Smooth muscle cell (in vitro differentiated cells): ENCODE data around the gene POGK. TPM values are rescaled to one million over a fixed set of nuclear protein-coding genes. Genes with fewer than 3 reads are reported as not detected.

Experiments used
- DNase-seq: peaks from one replicate; lab custom pipeline; 2025; ENCODE audit not compliant: unreplicated experiment; lab: John Stamatoyannopoulos, UW
- H2AFZ ChIP-seq: fragments of 200-600 bp; sonication (generic); 2 replicates; pipeline ENCODE4 v1.6.0; 2016; ENCODE audit warnings: antibody characterized with exemption, low read depth, mild to moderate bottlenecking
- H3F3A ChIP-seq: fragments of 200-600 bp; sonication (generic); 2 replicates; pipeline ENCODE4 v1.6.0; 2017; ENCODE audit warnings: antibody characterized with exemption, low read depth
- H3K27ac ChIP-seq: fragments of 200-600 bp; sonication (generic); 2 replicates; pipeline ENCODE4 v1.5.1; 2016; ENCODE audit warnings: low read depth, mild to moderate bottlenecking
- H3K27me3 ChIP-seq: fragments of 200-600 bp; sonication (generic); 2 replicates; pipeline ENCODE4 v1.6.1; 2016; ENCODE audit warnings: low read depth, mild to moderate bottlenecking
- H3K36me3 ChIP-seq: fragments of 200-600 bp; sonication (generic); 2 replicates; pipeline ENCODE4 v1.5.1; 2016; ENCODE audit warnings: low read depth
- H3K4me1 ChIP-seq: fragments of 200-600 bp; sonication (generic); 2 replicates; pipeline ENCODE4 v1.5.1; 2016; ENCODE audit warnings: low read depth
- H3K4me2 ChIP-seq: fragments of 200-600 bp; sonication (generic); 2 replicates; pipeline ENCODE4 v1.6.0; 2016; ENCODE audit warnings: mild to moderate bottlenecking
- H3K4me3 ChIP-seq: fragments of 200-600 bp; sonication (generic); 2 replicates; pipeline ENCODE4 v1.5.1; 2016; ENCODE audit warnings: mild to moderate bottlenecking
- H3K79me2 ChIP-seq: fragments of 200-600 bp; sonication (generic); 2 replicates; pipeline ENCODE4 v1.6.0; 2016; ENCODE audit warnings: low read depth, mild to moderate bottlenecking
- H3K9ac ChIP-seq: fragments of 200-600 bp; sonication (generic); 2 replicates; pipeline ENCODE4 v1.6.0; 2016; ENCODE audit warnings: low read depth
- H3K9me3 ChIP-seq: fragments of 200-600 bp; sonication (generic); replicated peaks from 2 replicates; pipeline ENCODE4 v1.5.1; 2016; ENCODE audit warnings: low read depth
- H4K20me1 ChIP-seq: fragments of 200-600 bp; sonication (generic); 2 replicates; pipeline ENCODE4 v1.6.0; 2016; ENCODE audit warnings: low read depth
- CTCF ChIP-seq: fragments of 200-600 bp; sonication (generic); IDR thresholded peaks from 2 replicates; pipeline ENCODE4 v1.5.1; 2017; ENCODE audit warnings: borderline replicate concordance, mild to moderate bottlenecking, antibody characterized with exemption; ENCODE audit not compliant: insufficient read depth, poor library complexity, severe bottlenecking
- WGBS: methylation state at CpG from one replicate; pipeline ENCODE4 v1.1.7; 2016; ENCODE audit warnings: low lambda C conversion rate; 5-methylcytosine and 5-hydroxymethylcytosine counted together
- polyA plus RNA-seq: library from polyadenylated mRNA; unstranded; fragments of >200 nt; fragmentation: Nextera tagmentation; extraction: Ambion mirVana; gene quantifications from 2 replicates; pipeline ENCODE4 v1.2.1, GENCODE V29; 2016
- total RNA-seq: library from RNA; depleted of rRNA; stranded (reverse); fragments of >200 nt; gene quantifications from 2 replicates; pipeline ENCODE4 v1.2.3, GENCODE V29; 2014

Gene POGK
- total and polyA plus RNA-seq, 2 experiments from 2014 or later = 9.7 to 23.4 TPM

DNA sequence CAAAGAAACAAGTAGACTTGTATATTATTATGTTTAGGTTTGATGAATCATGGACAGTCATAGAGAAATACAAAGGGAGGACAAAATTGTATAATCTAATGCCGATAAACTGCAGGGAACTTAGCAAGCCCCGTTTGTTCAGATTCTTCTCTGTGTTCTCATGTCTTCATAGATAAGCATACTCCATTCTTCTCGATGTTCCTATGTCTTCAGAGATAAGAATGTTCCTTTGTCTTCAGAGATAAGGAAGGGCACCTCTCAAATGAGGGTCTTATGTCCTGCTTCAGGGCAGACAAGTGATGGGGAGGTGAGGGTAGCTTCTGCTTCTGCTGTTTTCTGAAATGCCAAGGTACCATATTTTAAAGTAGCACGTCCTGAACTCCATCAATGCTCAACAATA, 56.5 kb downstream of the POGK start:
- H3K9me3 ChIP-seq = no peaks in the 10 kb centered on the region
- H3K4me2 ChIP-seq = no peak overlapping the region
- DNase-seq = no peak
- no peaks in the 10 kb centered on the region for H3K79me2 ChIP-seq
- no peaks in the 10 kb centered on the region for H3K4me1 ChIP-seq
- H3K27ac ChIP-seq = no peak overlapping the region
- H3K9ac ChIP-seq = no peak overlapping the region
- no peaks in the 10 kb centered on the region for H3F3A ChIP-seq
- H2AFZ ChIP-seq = no peak overlapping the region
- no peaks in the 10 kb centered on the region for H4K20me1 ChIP-seq
- H3K27me3 ChIP-seq = peaks cover 15% of the 10 kb centered on the region
- no peaks in the 10 kb centered on the region for H3K36me3 ChIP-seq
- no peak for TF ChIP-seq CTCF
- H3K4me3 ChIP-seq = no peak overlapping the region
- WGBS = 83% methylated on average over 4 of the region's 4 CpGs

GRCh38 chr1:166899769-166900168, 60.5 kb downstream of the POGK start:
- no peaks in the 10 kb centered on the region for H3K36me3 ChIP-seq
- no peak for TF ChIP-seq CTCF
- H3K27ac ChIP-seq = no peak overlapping the region
- no peak overlapping the region for H3K9ac ChIP-seq
- no peaks in the 10 kb centered on the region for H3K79me2 ChIP-seq
- peaks cover 2% of the 10 kb centered on the region for H3K4me1 ChIP-seq
- peaks cover 4% of the 10 kb centered on the region for H3F3A ChIP-seq
- H2AFZ ChIP-seq = no peak overlapping the region
- H4K20me1 ChIP-seq = no peaks in the 10 kb centered on the region
- H3K9me3 ChIP-seq = no peaks in the 10 kb centered on the region
- no peaks in the 10 kb centered on the region for H3K27me3 ChIP-seq
- no peak overlapping the region for H3K4me2 ChIP-seq
- DNase-seq = no peak
- no peak overlapping the region for H3K4me3 ChIP-seq

GRCh38 chr1:166900987-166901386, 61.7 kb downstream of the POGK start:
- no peaks in the 10 kb centered on the region for H4K20me1 ChIP-seq
- no peak overlapping the region for H3K9ac ChIP-seq
- H3K27ac ChIP-seq = no peak overlapping the region
- WGBS = 57% methylated on average over 4 of the region's 4 CpGs
- H2AFZ ChIP-seq = no peak overlapping the region
- H3K4me1 ChIP-seq = peaks cover 12% of the 10 kb centered on the region
- no peak overlapping the region for H3K4me3 ChIP-seq
- no peaks in the 10 kb centered on the region for H3K79me2 ChIP-seq
- H3K4me2 ChIP-seq = no peak overlapping the region
- no peaks in the 10 kb centered on the region for H3K36me3 ChIP-seq
- no peaks in the 10 kb centered on the region for H3K27me3 ChIP-seq
- peaks cover 12% of the 10 kb centered on the region for H3F3A ChIP-seq
- no peak for DNase-seq
- no peak for TF ChIP-seq CTCF
- H3K9me3 ChIP-seq = no peaks in the 10 kb centered on the region

DNA sequence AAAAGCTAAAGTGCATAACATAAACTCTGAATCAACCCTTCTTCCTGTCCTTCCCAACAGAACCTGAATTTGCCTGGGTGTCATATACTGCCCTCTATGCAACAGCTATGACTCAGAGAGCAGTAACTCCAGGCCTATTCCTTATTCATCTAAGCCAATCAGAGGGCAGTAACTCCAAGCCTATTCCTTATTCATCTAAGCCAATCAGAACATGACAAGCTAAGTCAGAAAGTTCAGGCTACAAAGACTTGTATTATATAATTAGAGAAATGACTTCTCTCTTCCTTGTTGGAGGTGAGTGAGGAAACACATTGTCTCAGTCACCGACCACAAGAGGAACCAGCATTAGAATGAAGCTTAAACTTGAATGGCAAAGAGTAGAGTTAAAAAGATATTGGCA, 63.0 kb downstream of the POGK start:
- H3K4me3 ChIP-seq = no peak overlapping the region
- H4K20me1 ChIP-seq = no peaks in the 10 kb centered on the region
- no peak overlapping the region for H3K9ac ChIP-seq
- no peaks in the 10 kb centered on the region for H3K79me2 ChIP-seq
- H3F3A ChIP-seq = peaks cover 12% of the 10 kb centered on the region
- no peaks in the 10 kb centered on the region for H3K27me3 ChIP-seq
- H3K9me3 ChIP-seq = no peaks in the 10 kb centered on the region
- H3K4me1 ChIP-seq = peaks cover 12% of the 10 kb centered on the region
- DNase-seq = no peak
- TF ChIP-seq CTCF = no peak
- 96% methylated on average over 1 of the region's 1 CpG for WGBS
- no peak overlapping the region for H2AFZ ChIP-seq
- H3K27ac ChIP-seq = no peak overlapping the region
- no peak overlapping the region for H3K4me2 ChIP-seq
- no peaks in the 10 kb centered on the region for H3K36me3 ChIP-seq
